ENCODE measurements around the gene OTOF. TPM values are rescaled to one million over a fixed set of nuclear protein-coding genes. Genes with fewer than 3 reads are reported as not detected.

OTOF gene
- total RNA-seq, 1 experiment from 2014 or later: 0.10 TPM

GRCh38 chr2:26520148-26520449, 42.2 kb upstream of the OTOF start:
- H3K4me2 ChIP-seq (ENCODE audit: low read length): no peak overlapping the region
- H3K9ac ChIP-seq (ENCODE audit: low read length): no peak overlapping the region
- H3K36me3 ChIP-seq (ENCODE audit: control insufficient read depth in 1 of 2, insufficient read depth in 2 of 2, low read length in 2 of 2): no peaks in the 10 kb centered on the region
- no peaks in the 10 kb centered on the region for H3K9me3 ChIP-seq (ENCODE audit: control insufficient read depth in 1 of 2, insufficient read depth in 1 of 2, low read depth in 1 of 2, low read length in 2 of 2)
- no TSS peak for BruUV-seq (replicated peaks)
- no peak overlapping the region for H3K27ac ChIP-seq (ENCODE audit: low read depth, low read length)
- DNase-seq (ENCODE audit: low read depth, low spot score): no peak
- CTCF ChIA-PET: interaction anchor here (1.0 to 1.6 kb wide), 3 partner anchors 16 to 58 kb away, joined by 3 to 4 read pairs (median 4); no protein-coding TSS in a partner anchor
- H3K4me1 ChIP-seq (ENCODE audit: control insufficient read depth in 1 of 2, insufficient read depth in 2 of 2, low read length in 2 of 2): no peaks in the 10 kb centered on the region
- RAD21 ChIA-PET (ENCODE audit: low non-redundant PET in 1 of 2, low total read pairs in 2 of 2, uncharacterized antibody in 2 of 2, unreplicated experiment in 2 of 2): interaction anchor here in 1 of 2 experiments (1.1 kb wide), 1 partner anchor 226 kb away, joined by 3 read pairs; no protein-coding TSS in a partner anchor
- H3K4me3 ChIP-seq (replicated peaks in 1 of 2; ENCODE audit: low read depth in 1 of 2, low read length in 2 of 2): no peak overlapping the region
- H3K9me2 ChIP-seq (ENCODE audit: insufficient read depth): no peaks in the 10 kb centered on the region
- no peaks in the 10 kb centered on the region for H4K20me1 ChIP-seq (ENCODE audit: insufficient read depth)
- no peaks in the 10 kb centered on the region for H3K79me2 ChIP-seq (ENCODE audit: insufficient read depth, low read length)
- TF ChIP-seq CBX3 (IDR thresholded peaks at IDR 0.05; ENCODE audit: low read depth) (no peak), ELF1 (IDR thresholded peaks at IDR 0.05; ENCODE audit: borderline replicate concordance, low read depth) (no peak), ZBTB33 (IDR thresholded peaks at IDR 0.05; ENCODE audit: extremely low read depth, insufficient replicate concordance, low read length) (no peak), MAX (IDR thresholded peaks at IDR 0.05) (no peak), ZNF274 (IDR thresholded peaks at IDR 0.05; ENCODE audit: low read depth, low read length) (no peak), TCF7L2 (IDR thresholded peaks at IDR 0.05; ENCODE audit: borderline replicate concordance, extremely low read depth, insufficient read depth, insufficient read length) (no peak), SIN3A (IDR thresholded peaks at IDR 0.05; ENCODE audit: low read depth) (no peak), ZFX (IDR thresholded peaks at IDR 0.05) (no peak), YY1 (IDR thresholded peaks at IDR 0.05; ENCODE audit: extremely low read depth, insufficient replicate concordance, low read depth, low read length) (no peak), SP1 (IDR thresholded peaks at IDR 0.05; ENCODE audit: low read depth) (no peak), EZH2 (IDR thresholded peaks at IDR 0.05) (no peak), FOSL1 (IDR thresholded peaks at IDR 0.05; ENCODE audit: low read depth) (no peak), RAD21 (IDR thresholded peaks at IDR 0.05; ENCODE audit: low read depth) (no peak), JUND (IDR thresholded peaks at IDR 0.05) (no peak), POLR2A (IDR thresholded peaks at IDR 0.05; ENCODE audit: borderline replicate concordance, extremely low read depth, insufficient read depth, insufficient read length) (no peak), POLR2AphosphoS5 (IDR thresholded peaks at IDR 0.05; ENCODE audit: low read depth, low read length) (no peak)
- ATAC-seq: no peak
- no peak overlapping the region for H2AFZ ChIP-seq (ENCODE audit: low read depth, low read length, poor library complexity, severe bottlenecking)
- intact Hi-C loops (cut with micrococcal nuclease): no loop called here
- POLR2A ChIA-PET: no interaction called here
- peaks cover 18% of the 10 kb centered on the region; the same call in 1 of the 2 replicates for H3K27me3 ChIP-seq (ENCODE audit: insufficient read depth, low read length)

All from HCT116 (cell line).